ENCODE data around the gene KRT84. TPM values are rescaled to one million over a fixed set of nuclear protein-coding genes. Genes with fewer than 3 reads are reported as not detected.

Gene KRT84
- total RNA-seq, 3 donors from 2014 or later (not counting 1 experiment from before 2014, with no cell fraction given): not detected

- H3K4me3 ChIP-seq (ENCODE audit: low read length): no peak overlapping the region
- intact Hi-C loops (cut with micrococcal nuclease): no loop called here
- Mint-ChIP-seq H3K27ac (no peak overlapping the region), H3K4me1 (no peaks in the 10 kb centered on the region), H3K36me3 (no peaks in the 10 kb centered on the region), H3K27me3 (ENCODE audit: low read depth in 2 of 2) (peaks cover 21 to 42% of the 10 kb centered on the region in 2 donors), H3K4me3 (no peak overlapping the region), H3K9me3 (no peaks in the 10 kb centered on the region)
- no peaks in the 10 kb centered on the region for H3K9me3 ChIP-seq (ENCODE audit: control insufficient read depth, insufficient read depth, low read length)
- ATAC-seq (no peak), DNase-seq (no peak)
- no peaks in the 10 kb centered on the region for H3K36me3 ChIP-seq (ENCODE audit: control insufficient read depth, insufficient read depth, low read length)
- no peaks in the 10 kb centered on the region for H3K4me1 ChIP-seq (ENCODE audit: control insufficient read depth, insufficient read depth, low read length)
- peaks cover 2% of the 10 kb centered on the region for H3K27me3 ChIP-seq (ENCODE audit: control insufficient read depth, insufficient read depth, low read length)
- TF ChIP-seq CTCF (IDR thresholded peaks at IDR 0.05): no peak
- no peak overlapping the region for H3K27ac ChIP-seq (ENCODE audit: low read length)
- WGBS (ENCODE audit: insufficient coverage): no CpG with 5 or more reads among the region's 1 CpG
Measured at GRCh38 chr12:52427083-52427482, 41.6 kb upstream of the KRT84 start.

DNA sequence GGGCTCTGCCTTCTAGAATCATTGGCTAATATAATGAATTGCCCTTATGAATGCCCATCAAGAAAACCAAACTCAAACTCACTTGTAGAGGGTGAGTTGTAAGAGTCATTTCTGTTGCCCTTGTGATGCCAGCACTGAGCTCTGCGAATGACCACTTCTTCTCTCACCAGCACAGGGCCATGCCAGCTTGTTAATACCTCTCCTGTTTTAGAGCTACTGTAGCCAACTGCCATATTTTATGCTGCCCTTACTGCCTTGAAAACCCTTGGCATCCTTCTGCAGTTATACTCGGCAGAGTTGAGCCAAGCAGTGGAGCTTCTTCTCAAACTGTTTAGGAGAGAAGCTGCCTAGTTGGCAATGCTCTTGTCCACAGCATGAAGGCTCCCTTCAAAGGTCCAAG is 40.6 kb upstream of the KRT84 start:
- ATAC-seq: no peak
- Mint-ChIP-seq H3K27ac (no peak overlapping the region), H3K9me3 (no peaks in the 10 kb centered on the region)

DNA sequence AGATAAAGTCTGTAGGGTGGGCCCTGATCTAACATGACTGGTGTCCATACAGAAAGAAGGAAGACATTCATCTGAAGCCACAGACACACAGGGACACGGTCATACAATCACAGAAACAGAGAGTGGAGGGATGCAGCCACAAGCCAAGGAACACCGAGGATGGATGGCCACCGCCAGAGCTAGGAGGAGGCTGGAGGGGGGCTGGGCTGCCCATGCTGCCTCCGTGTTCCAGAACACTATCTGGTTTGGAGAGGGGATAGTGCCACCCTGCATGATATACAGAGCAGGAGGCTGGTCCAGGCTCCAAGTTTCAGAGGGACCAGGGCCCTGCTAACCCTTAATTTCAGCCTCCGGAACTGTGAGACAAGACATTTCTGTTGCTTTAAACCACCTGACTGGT is 40.0 kb upstream of the KRT84 start:
- Mint-ChIP-seq H3K27ac (no peak overlapping the region), H3K9me3 (no peaks in the 10 kb centered on the region), H3K36me3 (no peaks in the 10 kb centered on the region), H3K27me3 (ENCODE audit: low read depth in 2 of 2) (peaks cover 26 to 31% of the 10 kb centered on the region in 2 donors), H3K4me3 (no peak overlapping the region), H3K4me1 (peaks cover 0 to under 1% of the 10 kb centered on the region in 2 donors)
- Histone ChIP-seq H3K27ac (ENCODE audit: low read length) (no peak overlapping the region), H3K9me3 (ENCODE audit: control insufficient read depth, insufficient read depth, low read length) (no peaks in the 10 kb centered on the region), H3K4me3 (ENCODE audit: low read length) (no peak overlapping the region), H3K27me3 (ENCODE audit: control insufficient read depth, insufficient read depth, low read length) (no peaks in the 10 kb centered on the region), H3K36me3 (ENCODE audit: control insufficient read depth, insufficient read depth, low read length) (no peaks in the 10 kb centered on the region), H3K4me1 (ENCODE audit: control insufficient read depth, insufficient read depth, low read length) (no peaks in the 10 kb centered on the region)
- DNase-seq (no peak), ATAC-seq (no peak)
- 87% methylated on average over 5 of the region's 5 CpGs for WGBS (ENCODE audit: insufficient coverage)
- intact Hi-C loops (cut with micrococcal nuclease): no loop called here
- TF ChIP-seq CTCF (IDR thresholded peaks at IDR 0.05): no peak

More for the DNA sequence above, 40.6 kb upstream of the KRT84 start:
- H3K36me3 ChIP-seq (ENCODE audit: control insufficient read depth, insufficient read depth, low read length): no peaks in the 10 kb centered on the region
- Mint-ChIP-seq H3K27me3 (ENCODE audit: low read depth in 2 of 2) (peaks cover 26 to 37% of the 10 kb centered on the region in 2 donors), H3K36me3 (no peaks in the 10 kb centered on the region), H3K4me1 (no peaks in the 10 kb centered on the region), H3K4me3 (no peak overlapping the region)
- H3K4me3 ChIP-seq (ENCODE audit: low read length): no peak overlapping the region
- H3K4me1 ChIP-seq (ENCODE audit: control insufficient read depth, insufficient read depth, low read length): no peaks in the 10 kb centered on the region
- WGBS (ENCODE audit: insufficient coverage): 91% methylated on average over 2 of the region's 2 CpGs
- no peak overlapping the region for H3K27ac ChIP-seq (ENCODE audit: low read length)
- no peak for TF ChIP-seq CTCF (IDR thresholded peaks at IDR 0.05)
- no peaks in the 10 kb centered on the region for H3K27me3 ChIP-seq (ENCODE audit: control insufficient read depth, insufficient read depth, low read length)
- no peaks in the 10 kb centered on the region for H3K9me3 ChIP-seq (ENCODE audit: control insufficient read depth, insufficient read depth, low read length)
- no peak for DNase-seq
- intact Hi-C loops (cut with micrococcal nuclease): no loop called here
